Calu3 (cell line): ENCODE results near the gene AOAH. TPM values are rescaled to one million over a fixed set of nuclear protein-coding genes. Genes with fewer than 3 reads are reported as not detected.

Experiments
- BruUV-seq: library from RNA; stranded (reverse); fragments of 400-500 nt; replicated peaks from 2 replicates; lab custom pipeline; 2021; lab: Mats Ljungman, UMichigan
- CTCF ChIA-PET: fragments of 300-600 bp; sonication (Branson Sonifier 250); formaldehyde crosslinking; loops from one replicate; lab custom pipeline; 2022; ENCODE audit warnings: antibody characterized with exemption; lab: Charles Lee
- DNase-seq: peaks from one replicate; pipeline ENCODE4 v3.0.0; 2022
- H3K27ac Mint-ChIP-seq: one replicate; pipeline ENCODE4 v1.8.0; 2022; ENCODE audit warnings: mixed read lengths; ENCODE audit not compliant: unreplicated experiment
- H3K27me3 Mint-ChIP-seq: one replicate; pipeline ENCODE4 v1.8.0; 2022; ENCODE audit warnings: mixed read lengths; ENCODE audit not compliant: unreplicated experiment
- H3K36me3 Mint-ChIP-seq: one replicate; pipeline ENCODE4 v1.8.0; 2022; ENCODE audit warnings: mild to moderate bottlenecking, moderate library complexity, mixed read lengths; ENCODE audit not compliant: insufficient read depth, unreplicated experiment
- H3K4me1 Mint-ChIP-seq: one replicate; pipeline ENCODE4 v1.8.0; 2022; ENCODE audit warnings: mild to moderate bottlenecking, low read depth, mixed read lengths; ENCODE audit not compliant: unreplicated experiment
- H3K4me3 Mint-ChIP-seq: one replicate; pipeline ENCODE4 v1.8.0; 2022; ENCODE audit warnings: mild to moderate bottlenecking, low read depth, moderate library complexity, mixed read lengths; ENCODE audit not compliant: unreplicated experiment
- H3K9me3 Mint-ChIP-seq: one replicate; pipeline ENCODE4 v1.8.0; 2022; ENCODE audit warnings: low read depth, mixed read lengths; ENCODE audit not compliant: unreplicated experiment
- intact Hi-C: fragments of 100-400 bp; cut with micrococcal nuclease; formaldehyde crosslinking; loops from one replicate; pipeline ENCODE4 v1.10.0; 2022; ENCODE audit not compliant: unreplicated experiment
- total RNA-seq: library from RNA; stranded (reverse); gene quantifications from 2 replicates; pipeline ENCODE4 v1.2.3, GENCODE V29; 2022
- TF ChIP-seq, protein P1 (sequence below): fragments of 200-600 bp; IDR thresholded peaks from one replicate; pipeline ENCODE4 v1.8.0; 2022; ENCODE audit warnings: antibody characterized with exemption; ENCODE audit not compliant: unreplicated experiment

AOAH gene
- total RNA-seq, 1 experiment from 2014 or later = not detected

- CTCF ChIA-PET = interaction anchor here (0.6 kb wide), 1 partner anchor 816 kb away, joined by 3 read pairs; no protein-coding TSS in a partner anchor
- Mint-ChIP-seq H3K36me3 (no peaks in the 10 kb centered on the region), H3K27ac (no peak overlapping the region), H3K4me3 (no peak overlapping the region), H3K9me3 (peaks cover 2% of the 10 kb centered on the region), H3K4me1 (peaks cover 34% of the 10 kb centered on the region), H3K27me3 (no peaks in the 10 kb centered on the region)
- TF ChIP-seq, protein P1, sequence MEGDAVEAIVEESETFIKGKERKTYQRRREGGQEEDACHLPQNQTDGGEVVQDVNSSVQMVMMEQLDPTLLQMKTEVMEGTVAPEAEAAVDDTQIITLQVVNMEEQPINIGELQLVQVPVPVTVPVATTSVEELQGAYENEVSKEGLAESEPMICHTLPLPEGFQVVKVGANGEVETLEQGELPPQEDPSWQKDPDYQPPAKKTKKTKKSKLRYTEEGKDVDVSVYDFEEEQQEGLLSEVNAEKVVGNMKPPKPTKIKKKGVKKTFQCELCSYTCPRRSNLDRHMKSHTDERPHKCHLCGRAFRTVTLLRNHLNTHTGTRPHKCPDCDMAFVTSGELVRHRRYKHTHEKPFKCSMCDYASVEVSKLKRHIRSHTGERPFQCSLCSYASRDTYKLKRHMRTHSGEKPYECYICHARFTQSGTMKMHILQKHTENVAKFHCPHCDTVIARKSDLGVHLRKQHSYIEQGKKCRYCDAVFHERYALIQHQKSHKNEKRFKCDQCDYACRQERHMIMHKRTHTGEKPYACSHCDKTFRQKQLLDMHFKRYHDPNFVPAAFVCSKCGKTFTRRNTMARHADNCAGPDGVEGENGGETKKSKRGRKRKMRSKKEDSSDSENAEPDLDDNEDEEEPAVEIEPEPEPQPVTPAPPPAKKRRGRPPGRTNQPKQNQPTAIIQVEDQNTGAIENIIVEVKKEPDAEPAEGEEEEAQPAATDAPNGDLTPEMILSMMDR = no peak
- DNase-seq = no peak
- intact Hi-C loops = no loop called here
- BruUV-seq = no TSS peak
Measured at GRCh38 chr7:36758879-36759278, 34.6 kb upstream of the AOAH start.

DNA sequence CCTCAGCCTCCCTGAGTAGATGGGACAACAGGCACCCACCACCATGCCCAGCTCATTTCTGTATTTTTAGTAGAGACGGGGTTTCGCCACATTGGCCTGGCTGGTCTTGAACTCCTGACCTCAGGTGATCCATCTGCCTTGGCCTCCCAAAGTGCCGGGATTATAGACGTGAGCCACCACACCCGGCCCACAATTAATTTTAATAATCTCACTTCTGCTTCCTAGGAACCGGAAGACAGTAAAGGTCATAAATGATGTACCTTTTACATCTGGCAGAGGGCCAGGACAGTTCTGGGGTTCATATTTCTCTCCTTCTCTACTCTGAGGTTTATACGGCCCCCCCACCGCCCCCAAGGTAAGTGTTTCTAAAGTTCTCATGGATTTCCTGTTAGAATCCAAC, 31.2 kb upstream of the AOAH start:
- TF ChIP-seq, protein P1 = no peak
- BruUV-seq = no TSS peak
- Mint-ChIP-seq H3K36me3 (no peaks in the 10 kb centered on the region), H3K9me3 (no peaks in the 10 kb centered on the region), H3K4me3 (no peak overlapping the region), H3K27ac (no peak overlapping the region), H3K27me3 (no peaks in the 10 kb centered on the region), H3K4me1 (peaks cover 12% of the 10 kb centered on the region)
- no peak for DNase-seq
- intact Hi-C loops = no loop called here
- CTCF ChIA-PET = interaction anchor here (0.6 kb wide), 1 partner anchor 791 kb away, joined by 3 read pairs; no protein-coding TSS in a partner anchor

GRCh38 chr7:36752026-36752711, 27.9 kb upstream of the AOAH start:
- BruUV-seq = no TSS peak
- Mint-ChIP-seq H3K9me3 (peaks cover 3% of the 10 kb centered on the region), H3K4me3 (no peak overlapping the region), H3K27me3 (no peaks in the 10 kb centered on the region), H3K36me3 (no peaks in the 10 kb centered on the region), H3K27ac (no peak overlapping the region), H3K4me1 (peaks cover 35% of the 10 kb centered on the region)
- CTCF ChIA-PET = no interaction called here
- DNase-seq = no peak
- TF ChIP-seq, protein P1 = no peak
- intact Hi-C loops = no loop called here

DNA sequence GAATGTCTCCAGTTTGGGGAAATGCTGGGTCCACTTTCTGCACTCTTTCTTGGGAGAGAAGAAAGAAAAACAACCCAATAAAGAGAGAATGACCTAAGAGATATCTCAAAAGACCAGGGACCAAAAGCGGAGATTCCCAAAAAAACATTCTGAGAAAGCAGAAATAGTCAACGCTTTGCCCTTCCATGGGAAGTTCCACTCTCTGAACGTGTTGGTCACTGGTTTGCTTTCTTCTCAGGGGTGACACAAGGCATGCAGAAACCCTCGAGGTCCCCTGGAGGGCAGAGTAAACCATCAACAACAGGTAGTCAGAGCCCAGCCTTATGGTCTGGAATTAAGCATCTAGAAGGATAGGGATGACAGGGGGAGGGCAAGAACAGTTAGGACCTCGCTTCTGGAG, 26.2 kb upstream of the AOAH start:
- Mint-ChIP-seq H3K4me1 (peaks cover 52% of the 10 kb centered on the region), H3K9me3 (peaks cover 3% of the 10 kb centered on the region), H3K4me3 (no peak overlapping the region), H3K27ac (no peak overlapping the region), H3K27me3 (no peaks in the 10 kb centered on the region), H3K36me3 (no peaks in the 10 kb centered on the region)
- DNase-seq = no peak
- CTCF ChIA-PET = interaction anchor here (1.0 kb wide), 1 partner anchor 11 kb away, joined by 3 read pairs; no protein-coding TSS in a partner anchor
- no TSS peak for BruUV-seq
- TF ChIP-seq, protein P1 = no peak
- intact Hi-C loops = no loop called here
